GM12892 (cell line): Measurements from ENCODE around the gene U2AF1.
"Not testable (repeated sequence)": the region's sequence is repeated elsewhere in the genome, so short reads cannot be mapped to it uniquely, and the experiment has no call there.

Source experiments
- POLR2A ChIP-seq: IDR thresholded peaks from 2 replicates; pipeline ENCODE4 v1.6.1; 2011; ENCODE audit warnings: low read depth, low read length, control low read depth
- POLR2AphosphoS5 ChIP-seq: IDR thresholded peaks from 2 replicates; pipeline ENCODE4 v1.6.1; 2011; ENCODE audit warnings: low read depth, low read length, control low read depth
- TAF1 ChIP-seq: IDR thresholded peaks from 2 replicates; pipeline ENCODE4 v1.6.1; 2011; ENCODE audit warnings: low read depth, mild to moderate bottlenecking, control low read depth, low read length, borderline replicate concordance

DNA sequence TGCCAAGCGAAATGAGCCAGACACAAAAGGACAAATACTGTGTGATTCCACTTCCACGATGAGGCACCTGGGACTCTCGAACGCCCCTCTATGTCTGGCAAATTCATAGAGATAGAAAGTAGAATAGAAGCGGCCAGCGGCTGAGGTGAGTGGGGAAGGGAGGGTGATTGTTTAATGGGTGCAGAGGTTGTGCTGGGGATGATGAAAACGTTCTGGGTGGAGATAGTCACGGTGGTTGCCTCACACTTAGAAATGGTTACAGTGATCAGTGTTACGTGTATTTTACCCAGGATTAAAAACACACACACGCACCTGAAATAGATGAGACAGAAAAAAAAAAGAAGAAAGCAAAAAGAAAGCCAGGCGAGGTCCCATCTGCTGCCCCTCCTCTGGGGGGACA, 34.6 kb downstream of the U2AF1 start:
- not testable (repeated sequence) for TF ChIP-seq POLR2AphosphoS5, POLR2A, TAF1
